SK-N-MC (cell line): ENCODE results near the gene OARD1.

Source experiments
- EZH2 ChIP-seq: fragments of 200-600 bp; sonication (generic); IDR thresholded peaks from one replicate; pipeline ENCODE4 v1.6.1; 2017; ENCODE audit warnings: antibody characterized with exemption
- POLR2AphosphoS5 ChIP-seq: IDR thresholded peaks from 2 replicates; pipeline ENCODE4 v1.6.1; 2012; ENCODE audit warnings: mild to moderate bottlenecking, low read depth, low read length, borderline replicate concordance

DNA sequence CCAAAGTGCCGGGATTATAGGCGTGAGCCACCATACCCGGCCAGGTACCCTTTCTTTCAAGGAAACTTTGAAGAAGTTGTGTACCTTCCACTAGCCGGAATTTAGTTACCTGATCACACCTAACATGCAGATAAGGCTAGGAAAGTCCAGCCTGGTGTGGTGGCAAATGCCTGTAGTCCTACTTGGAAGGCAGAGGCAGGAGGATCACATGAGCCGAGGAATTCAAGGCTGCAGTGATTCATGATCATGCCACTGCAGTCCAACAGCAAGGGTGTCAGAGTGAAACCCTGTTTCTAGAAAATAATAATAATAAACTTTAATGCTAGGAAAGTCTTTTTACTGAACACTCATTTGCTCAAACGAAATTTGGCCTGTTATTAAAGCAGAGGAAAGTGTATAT is 21.6 kb upstream of the OARD1 start:
- TF ChIP-seq POLR2AphosphoS5 (no peak), EZH2 (no peak)
